B cell (primary cell): ENCODE measurements around the gene RD3L. TPM values are rescaled to one million over a fixed set of nuclear protein-coding genes. Genes with fewer than 3 reads are reported as not detected.

Experiments used
- ATAC-seq: fragments of 200-7000 bp; cut with Tn5 transposase; one replicate; pipeline ENCODE4 v1.10.0; 2021; ENCODE audit warnings: low read depth, mild to moderate bottlenecking, moderate number of reproducible peaks, moderate library complexity
- CTCF ChIA-PET: fragments of 350-600 bp; sonication (Branson Sonifier 250); formaldehyde crosslinking; loops from one replicate; lab custom pipeline; 2021; ENCODE audit warnings: antibody characterized with exemption, inconsistent platforms; lab: Charles Lee
- POLR2A ChIA-PET: fragments of 350-600 bp; sonication (Branson Sonifier 250); formaldehyde crosslinking; loops from one replicate; lab custom pipeline; 2021; ENCODE audit warnings: antibody characterized with exemption; lab: Charles Lee
- DNase-seq: peaks from one replicate; pipeline ENCODE4 v3.0.0; 2013
- H2AFZ ChIP-seq: 2 replicates; pipeline ENCODE4 v1.6.1; 2012; ENCODE audit warnings: mild to moderate bottlenecking, low read depth, low read length; ENCODE audit not compliant: insufficient read depth, poor library complexity, severe bottlenecking
- H3K27ac ChIP-seq, 2 donors: 1 replicate in 1 of 2; 2 replicates in 1 of 2; pipeline ENCODE4 v1.5.1; 2012 to 2013; ENCODE audit warnings: low read length in 2 of 2, mild to moderate bottlenecking in 2 of 2, moderate library complexity in 1 of 2
- H3K27me3 ChIP-seq, 4 experiments: fragments of 200-600 bp in 1 of 4; sonication (generic) in 1 of 4; replicated peaks in 1 of 4; 1 replicate in 2 of 4; 2 replicates in 2 of 4; pipeline versions ENCODE4 v1.6.1 to v1.7.0; 2013 to 2016; ENCODE audit warnings: low read length in 3 of 4, mild to moderate bottlenecking in 2 of 4, mixed read lengths in 1 of 4, moderate library complexity in 1 of 4; ENCODE audit not compliant: insufficient read depth in 4 of 4, control insufficient read depth in 3 of 4; ENCODE audit errors: control extremely low read depth in 1 of 4
- H3K36me3 ChIP-seq, 2 experiments: replicated peaks in 1 of 2; 1 replicate in 1 of 2; 2 replicates in 1 of 2; pipeline versions ENCODE4 v1.6.1 to v1.7.1; 2013; ENCODE audit warnings: low read length in 1 of 2; ENCODE audit not compliant: insufficient read depth in 2 of 2, control insufficient read depth in 1 of 2; ENCODE audit errors: control extremely low read depth in 1 of 2, extremely low read depth in 1 of 2
- H3K4me1 ChIP-seq, 2 donors: fragments of 200-600 bp in 1 of 2; sonication (generic) in 1 of 2; 1 replicate in 1 of 2; 2 replicates in 1 of 2; pipeline versions ENCODE4 v1.5.1 to v1.6.1; 2013 to 2017; ENCODE audit warnings: low read length in 2 of 2; ENCODE audit not compliant: control insufficient read depth in 2 of 2, insufficient read depth in 2 of 2
- H3K4me2 ChIP-seq: replicated peaks from 2 replicates; pipeline ENCODE3; 2012; ENCODE audit warnings: mild to moderate bottlenecking, low read depth, low read length; ENCODE audit not compliant: poor library complexity, severe bottlenecking
- H3K4me3 ChIP-seq, 5 experiments: fragments of 200-600 bp in 1 of 5; sonication (generic) in 1 of 5; 1 replicate in 3 of 5; 2 replicates in 2 of 5; pipeline versions ENCODE4 v1.5.1 to v1.7.0; 2011 to 2016; ENCODE audit warnings: low read length in 4 of 5, mild to moderate bottlenecking in 4 of 5, low read depth in 2 of 5, control low read depth in 1 of 5, moderate library complexity in 1 of 5; ENCODE audit not compliant: insufficient read depth in 1 of 5; ENCODE audit errors: control extremely low read depth in 1 of 5, extremely low read depth in 1 of 5
- H3K79me2 ChIP-seq: fragments of 200-600 bp; sonication (generic); one replicate; pipeline ENCODE4 v1.6.0; 2016; ENCODE audit warnings: low read length; ENCODE audit not compliant: control insufficient read depth, insufficient read depth
- H3K9ac ChIP-seq: fragments of 200-600 bp; sonication (generic); 2 replicates; pipeline ENCODE4 v1.6.1; 2017; ENCODE audit warnings: mild to moderate bottlenecking, low read length, moderate library complexity
- H3K9me3 ChIP-seq, 3 donors: one replicate each; pipeline versions ENCODE4 v1.6.1 to v1.7.1; 2013; ENCODE audit warnings: low read length in 2 of 3; ENCODE audit not compliant: control insufficient read depth in 2 of 3, insufficient read depth in 1 of 3; ENCODE audit errors: control extremely low read depth in 1 of 3
- H4K20me1 ChIP-seq: 2 replicates; pipeline ENCODE4 v1.6.0; 2012; ENCODE audit warnings: mild to moderate bottlenecking, low read length; ENCODE audit not compliant: insufficient read depth, control insufficient read depth, poor library complexity, severe bottlenecking
- H3K27ac Mint-ChIP-seq: one replicate; pipeline ENCODE4 v1.8.0; 2021; ENCODE audit warnings: mixed read lengths
- H3K27me3 Mint-ChIP-seq: one replicate; pipeline ENCODE4 v1.8.0; 2021; ENCODE audit warnings: mixed read lengths
- H3K4me1 Mint-ChIP-seq: one replicate; pipeline ENCODE4 v1.8.0; 2021; ENCODE audit warnings: mixed read lengths
- H3K4me3 Mint-ChIP-seq: one replicate; pipeline ENCODE4 v1.8.0; 2021; ENCODE audit warnings: mixed read lengths
- H3K9me3 Mint-ChIP-seq: one replicate; pipeline ENCODE4 v1.8.0; 2022; ENCODE audit warnings: mixed read lengths; ENCODE audit not compliant: insufficient read depth
- EZH2 ChIP-seq: IDR thresholded peaks from 2 replicates; pipeline ENCODE4 v1.6.1; 2012; ENCODE audit warnings: borderline replicate concordance, low read depth, mild to moderate bottlenecking, moderate library complexity, low read length; ENCODE audit not compliant: insufficient read depth, poor library complexity, severe bottlenecking
- WGBS: methylation state at CpG from one replicate; pipeline ENCODE4 v1.1.5; 2013; ENCODE audit warnings: missing lambda C conversion rate; ENCODE audit not compliant: insufficient coverage; 5-methylcytosine and 5-hydroxymethylcytosine counted together
- intact Hi-C: fragments of 100-400 bp; cut with micrococcal nuclease; formaldehyde crosslinking; loops from one replicate; pipeline ENCODE4 v1.10.0; 2022
- polyA plus RNA-seq: library from polyadenylated mRNA; depleted of rRNA; stranded (reverse); fragments of >200 nt; gene quantifications from 2 replicates; pipeline ENCODE4 v1.2.3, GENCODE V29; 2012
- total RNA-seq, 2 donors: library from RNA; stranded (reverse); fragments of 120-200 nt in 1 of 2; gene quantifications; 1 replicate in 1 of 2; 2 replicates in 1 of 2; pipeline versions ENCODE4 v1.2.3 to v1.2.4, GENCODE V29; 2013 to 2022
- TF ChIP-seq, protein P1 (sequence below): fragments of 200-600 bp; IDR thresholded peaks from one replicate; pipeline ENCODE4 v1.8.0; 2022; ENCODE audit warnings: antibody characterized with exemption, mild to moderate bottlenecking

Gene RD3L
- total and polyA plus RNA-seq, 2 donors (not counting 1 experiment from before 2014, with no cell fraction given) = not detected

- Histone ChIP-seq H3K79me2 (no peaks in the 10 kb centered on the region), H3K4me2 (no peak overlapping the region), H4K20me1 (no peaks in the 10 kb centered on the region), H3K4me3 (no peak overlapping the region), H3K27ac (no peak overlapping the region), H3K9me3 (peaks cover 0 to 2% (median 0%) of the 10 kb centered on the region in 3 donors), H3K27me3 (peaks cover 0 to 15% (median 1%) of the 10 kb centered on the region in 4 experiments), H2AFZ (no peak overlapping the region), H3K36me3 (no peaks in the 10 kb centered on the region), H3K4me1 (no peaks in the 10 kb centered on the region), H3K9ac (no peak overlapping the region)
- 83% methylated on average over 1 of the region's 5 CpGs for WGBS
- ChIA-PET CTCF (no interaction called here), POLR2A (no interaction called here)
- DNase-seq = no peak
- TF ChIP-seq EZH2 = no peak
- TF ChIP-seq, protein P1, sequence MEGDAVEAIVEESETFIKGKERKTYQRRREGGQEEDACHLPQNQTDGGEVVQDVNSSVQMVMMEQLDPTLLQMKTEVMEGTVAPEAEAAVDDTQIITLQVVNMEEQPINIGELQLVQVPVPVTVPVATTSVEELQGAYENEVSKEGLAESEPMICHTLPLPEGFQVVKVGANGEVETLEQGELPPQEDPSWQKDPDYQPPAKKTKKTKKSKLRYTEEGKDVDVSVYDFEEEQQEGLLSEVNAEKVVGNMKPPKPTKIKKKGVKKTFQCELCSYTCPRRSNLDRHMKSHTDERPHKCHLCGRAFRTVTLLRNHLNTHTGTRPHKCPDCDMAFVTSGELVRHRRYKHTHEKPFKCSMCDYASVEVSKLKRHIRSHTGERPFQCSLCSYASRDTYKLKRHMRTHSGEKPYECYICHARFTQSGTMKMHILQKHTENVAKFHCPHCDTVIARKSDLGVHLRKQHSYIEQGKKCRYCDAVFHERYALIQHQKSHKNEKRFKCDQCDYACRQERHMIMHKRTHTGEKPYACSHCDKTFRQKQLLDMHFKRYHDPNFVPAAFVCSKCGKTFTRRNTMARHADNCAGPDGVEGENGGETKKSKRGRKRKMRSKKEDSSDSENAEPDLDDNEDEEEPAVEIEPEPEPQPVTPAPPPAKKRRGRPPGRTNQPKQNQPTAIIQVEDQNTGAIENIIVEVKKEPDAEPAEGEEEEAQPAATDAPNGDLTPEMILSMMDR = no peak
- Mint-ChIP-seq H3K9me3 (peaks cover 5% of the 10 kb centered on the region), H3K27me3 (peaks cover 45% of the 10 kb centered on the region), H3K27ac (no peak overlapping the region), H3K4me1 (no peaks in the 10 kb centered on the region), H3K4me3 (no peak overlapping the region)
- intact Hi-C loops = no loop called here
- ATAC-seq = no peak
These were observed 1.3 kb upstream of the RD3L start for GRCh38 chr14:103943673-103944072.

DNA sequence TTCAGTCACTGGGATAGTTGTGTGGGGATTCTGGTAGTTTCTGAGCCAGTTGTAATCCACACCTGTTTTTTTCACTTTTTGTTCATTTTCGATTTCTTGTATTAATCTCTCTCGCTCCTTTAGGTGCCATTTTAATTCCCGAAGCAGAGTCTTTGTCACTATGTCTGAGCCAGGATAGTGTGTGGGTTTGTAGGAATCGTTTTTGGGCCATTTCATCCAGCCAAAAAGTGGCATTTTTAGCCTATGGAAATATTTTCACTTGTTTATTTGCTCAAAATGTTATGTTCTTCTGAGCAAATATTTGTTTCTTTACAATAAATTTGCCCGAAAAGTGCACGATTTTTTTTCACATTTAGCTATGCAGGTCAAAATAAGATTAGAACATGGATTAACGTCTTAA is 867 bp downstream of the RD3L start:
- H4K20me1 ChIP-seq = no peaks in the 10 kb centered on the region
- no peaks in the 10 kb centered on the region for H3K4me1 Mint-ChIP-seq
- H3K4me1 ChIP-seq = no peaks in the 10 kb centered on the region
- peaks cover 39% of the 10 kb centered on the region for H3K27me3 Mint-ChIP-seq
- no peak overlapping the region for H3K27ac Mint-ChIP-seq
- TF ChIP-seq EZH2 = no peak
- TF ChIP-seq, protein P1 = no peak
- H3K79me2 ChIP-seq = no peaks in the 10 kb centered on the region
- no peaks in the 10 kb centered on the region for H3K9me3 Mint-ChIP-seq
- H3K9me3 ChIP-seq = no peaks in the 10 kb centered on the region
- WGBS = no CpG with 5 or more reads among the region's 7 CpGs
- H3K27ac ChIP-seq = no peak overlapping the region
- no peaks in the 10 kb centered on the region for H3K36me3 ChIP-seq
- intact Hi-C loops = no loop called here
- H2AFZ ChIP-seq = no peak overlapping the region
- no peak overlapping the region for H3K4me3 ChIP-seq
- H3K4me2 ChIP-seq = no peak overlapping the region
- ChIA-PET CTCF (interaction anchor here (1.2 kb wide), 1 partner anchor 31 kb away, joined by 3 read pairs; no protein-coding TSS in a partner anchor), POLR2A (no interaction called here)
- no peak overlapping the region for H3K4me3 Mint-ChIP-seq
- DNase-seq (no peak), ATAC-seq (no peak)
- H3K9ac ChIP-seq = no peak overlapping the region
- peaks cover 0 to 15% (median 1%) of the 10 kb centered on the region in 4 experiments for H3K27me3 ChIP-seq
